ENCODE results near the gene SEMA5A.

- TF ChIP-seq SMC3 (IDR thresholded peaks at IDR 0.05; ENCODE audit: low read depth, low read length) = no peak
- TF ChIP-seq EP300 (IDR thresholded peaks at IDR 0.05; ENCODE audit: borderline replicate concordance in 1 of 2, low read depth in 1 of 2, low read length in 1 of 2) = no peak
- no peak for TF ChIP-seq CTCF (IDR thresholded peaks at IDR 0.05)
- TF ChIP-seq SIN3A (IDR thresholded peaks at IDR 0.05; ENCODE audit: borderline replicate concordance, low read depth, low read length) = no peak
- TF ChIP-seq CHD2 (IDR thresholded peaks at IDR 0.05; ENCODE audit: low read length, partially characterized antibody) = no peak
- TF ChIP-seq EZH2phosphoT487 (IDR thresholded peaks at IDR 0.05; ENCODE audit: borderline replicate concordance, low read depth) = no peak
- TF ChIP-seq MXI1 (IDR thresholded peaks at IDR 0.05; ENCODE audit: low read depth, low read length) = no peak
- TF ChIP-seq FOSL2 (IDR thresholded peaks at IDR 0.05; ENCODE audit: borderline replicate concordance, low read depth) = no peak
- TF ChIP-seq TAF1 (IDR thresholded peaks at IDR 0.05; ENCODE audit: borderline replicate concordance, low read depth, low read length) = no peak
- no peak for TF ChIP-seq FOXM1 (IDR thresholded peaks at IDR 0.05; ENCODE audit: low read depth)
- no peak for TF ChIP-seq ELF1 (IDR thresholded peaks at IDR 0.05)
- TF ChIP-seq GABPA (IDR thresholded peaks at IDR 0.05; ENCODE audit: low read depth) = no peak
- no peak for TF ChIP-seq GATA2 (CRISPR knock-in tag; IDR thresholded peaks at IDR 0.05)
- TF ChIP-seq RXRA (IDR thresholded peaks at IDR 0.05; ENCODE audit: borderline replicate concordance, low read depth) = no peak
These were observed 263.7 kb downstream of the SEMA5A start for GRCh38 chr5:9282211-9282610.
